GM19467 (cell line): ENCODE results near the gene GAREM1.

Experiments used
- ATAC-seq: cut with Tn5 transposase; IDR thresholded peaks from one replicate; pipeline ENCODE4 v1.9.1; 2021; ENCODE audit warnings: mild to moderate bottlenecking, moderate library complexity; ENCODE audit not compliant: unreplicated experiment

GAREM1 gene

DNA sequence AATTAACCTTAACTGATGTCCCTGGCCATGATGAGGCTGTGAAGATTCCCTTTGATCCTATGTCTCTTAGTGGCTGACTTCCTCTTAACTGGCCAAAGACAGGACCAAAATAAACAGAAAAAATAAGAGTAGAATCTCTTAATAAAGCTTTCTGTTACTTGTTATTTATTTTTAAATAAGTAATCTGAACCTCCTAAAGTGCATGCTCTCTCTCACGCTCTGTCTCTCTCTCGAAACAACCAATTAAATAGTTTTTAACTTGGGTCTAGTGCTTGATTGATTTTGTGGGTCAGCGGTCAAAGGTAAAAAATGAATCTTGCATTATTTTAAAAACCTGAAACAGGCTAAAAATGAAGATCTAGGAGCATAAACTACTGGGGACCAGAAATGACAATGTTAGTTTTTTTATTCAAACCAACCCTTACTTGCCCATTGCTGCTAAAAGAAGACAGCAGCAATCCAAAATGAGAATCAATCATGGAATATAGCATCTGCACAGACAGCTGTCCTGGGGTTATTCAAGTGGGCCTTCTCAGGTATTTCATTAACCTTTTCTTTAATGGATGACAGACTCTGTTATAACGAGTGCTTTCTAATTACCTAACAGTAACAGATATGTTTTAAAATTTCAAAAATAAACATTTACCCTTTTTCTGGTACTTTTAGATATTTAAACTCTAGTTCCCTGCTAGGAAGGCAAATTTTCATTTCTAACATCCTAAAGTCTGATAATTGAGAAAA is 11.2 kb downstream of the GAREM1 start:
- no peak for ATAC-seq

GRCh38 chr18:32455361-32455760 is 15.3 kb downstream of the GAREM1 start:
- no peak for ATAC-seq

GRCh38 chr18:32454593-32454992 is 16.1 kb downstream of the GAREM1 start:
- no peak for ATAC-seq

DNA sequence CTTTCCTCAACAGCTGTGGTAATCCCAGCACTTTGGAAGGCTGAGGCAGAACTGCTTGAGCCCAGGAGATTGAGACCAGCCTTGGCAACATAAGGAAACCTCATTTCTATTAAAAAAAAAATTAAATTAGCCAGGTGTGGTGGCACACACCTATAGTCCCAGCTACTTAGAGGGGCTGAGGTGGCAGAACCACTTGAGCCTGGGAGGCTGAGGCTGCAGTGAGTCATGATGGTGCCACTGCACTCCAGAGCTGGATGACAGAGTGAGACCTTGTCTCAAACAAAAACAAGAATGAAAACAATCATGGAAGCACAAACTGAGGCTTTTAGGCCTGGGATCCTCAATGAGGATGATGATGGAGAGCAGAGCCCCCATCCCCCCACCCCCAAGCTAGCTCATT is 19.8 kb downstream of the GAREM1 start:
- no peak for ATAC-seq

- no peak for ATAC-seq
Measured at GRCh38 chr18:32450026-32450691, 20.5 kb downstream of the GAREM1 start.

DNA sequence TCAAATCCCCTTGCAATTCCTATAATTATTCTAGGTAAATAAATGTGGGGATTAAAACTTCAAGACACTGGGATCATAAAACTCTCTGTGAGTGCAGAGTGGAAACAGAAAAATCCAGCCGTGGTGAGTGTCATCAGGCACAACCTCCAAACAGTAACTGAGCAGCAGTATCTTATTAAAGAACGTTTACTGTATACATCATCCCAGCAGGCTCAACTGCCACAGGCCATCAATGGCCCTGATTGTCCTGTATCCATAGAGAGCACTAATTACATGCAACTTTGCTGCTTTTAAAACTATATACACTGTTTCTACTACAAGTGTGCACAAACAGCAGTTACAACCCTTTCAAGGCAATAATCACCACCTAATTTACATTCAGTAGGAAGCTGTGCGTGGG is 23.9 kb downstream of the GAREM1 start:
- ATAC-seq = no peak

DNA sequence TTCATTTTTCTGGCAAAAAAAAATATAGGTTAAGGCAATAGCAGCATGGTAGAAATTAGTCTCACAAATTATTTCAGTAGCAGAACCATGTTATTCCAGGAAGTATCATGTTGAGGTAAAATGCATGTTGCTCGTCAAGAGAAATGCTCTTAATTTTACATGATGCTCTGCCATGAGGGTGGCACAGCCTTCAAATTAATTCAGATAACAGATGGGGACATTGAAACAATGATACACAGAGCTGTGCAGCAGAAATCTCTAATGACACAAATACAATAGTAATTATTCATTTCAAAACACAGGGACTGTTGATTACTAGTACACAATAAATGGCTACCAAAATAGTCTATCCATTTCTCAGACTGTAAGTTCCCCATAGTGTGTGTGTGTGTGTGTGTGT is 24.8 kb downstream of the GAREM1 start:
- ATAC-seq = no peak

GRCh38 chr18:32443706-32444215 is 26.9 kb downstream of the GAREM1 start:
- ATAC-seq = no peak

GRCh38 chr18:32443033-32443705 is 27.5 kb downstream of the GAREM1 start:
- no peak for ATAC-seq

DNA sequence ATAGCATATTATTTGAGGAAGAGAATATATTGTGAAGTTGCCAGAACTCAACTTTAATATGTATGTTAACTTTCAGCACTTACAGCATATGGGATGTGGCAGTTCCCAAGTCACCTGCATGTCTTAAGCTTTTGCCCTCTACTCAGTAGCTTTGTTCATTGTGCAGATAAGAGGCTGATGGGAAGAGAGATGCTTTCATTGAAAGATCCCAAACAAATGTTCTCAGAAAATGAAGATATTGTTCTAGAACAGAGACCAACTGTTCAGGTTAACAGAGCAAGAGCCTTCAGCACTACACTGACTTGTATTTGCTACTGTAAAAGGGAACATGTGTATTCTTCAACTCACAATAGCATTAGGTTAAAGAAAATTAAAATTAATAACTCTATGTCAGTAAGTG is 28.1 kb downstream of the GAREM1 start:
- ATAC-seq = no peak

- ATAC-seq = no peak
Measured at GRCh38 chr18:32441533-32441932, 29.1 kb downstream of the GAREM1 start.

- ATAC-seq = no peak
Measured at GRCh38 chr18:32440518-32440917, 30.2 kb downstream of the GAREM1 start.

GRCh38 chr18:32439802-32440201 is 30.9 kb downstream of the GAREM1 start:
- ATAC-seq = no peak

GRCh38 chr18:32439241-32439640 is 31.4 kb downstream of the GAREM1 start:
- no peak for ATAC-seq

- ATAC-seq = no peak
Measured at GRCh38 chr18:32438173-32438572, 32.5 kb downstream of the GAREM1 start.

DNA sequence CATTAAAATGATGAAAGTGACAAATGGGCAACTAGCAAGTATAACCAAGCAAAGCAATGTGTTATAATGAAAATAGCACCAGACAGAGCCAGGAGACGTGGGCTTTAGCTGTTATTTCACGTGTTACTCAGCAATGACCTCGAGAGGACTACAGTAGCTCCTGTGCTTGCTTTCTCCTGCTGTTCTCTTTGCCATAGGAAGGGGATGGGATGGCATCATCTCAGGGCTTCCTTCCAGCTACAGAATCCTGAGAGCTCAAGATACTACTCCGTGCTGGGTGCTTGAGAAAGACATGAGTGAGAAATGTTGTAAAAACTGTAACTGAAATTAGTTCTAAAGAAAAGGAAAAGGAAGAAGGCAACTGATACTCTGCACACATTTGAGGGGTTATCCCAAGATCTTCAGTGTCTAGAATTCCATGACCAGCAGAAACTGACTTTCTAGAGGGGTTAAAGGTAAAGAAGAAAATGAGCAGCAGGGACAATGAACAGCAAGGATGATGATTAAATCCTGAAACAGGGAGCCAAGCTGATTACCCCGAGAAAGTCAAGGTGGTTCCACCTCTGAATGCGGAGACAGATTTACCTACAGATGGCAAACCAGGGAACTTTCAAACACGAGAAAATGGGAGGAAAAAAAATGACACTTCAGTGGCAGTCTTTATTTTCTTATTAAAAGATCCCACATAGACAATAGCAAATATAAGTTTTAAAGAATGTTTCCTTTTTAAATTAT is 33.4 kb downstream of the GAREM1 start:
- no peak for ATAC-seq

GRCh38 chr18:32435631-32436500 is 34.8 kb downstream of the GAREM1 start:
- no peak for ATAC-seq

- no peak for ATAC-seq
Measured at GRCh38 chr18:32431753-32432152, 38.9 kb downstream of the GAREM1 start.

DNA sequence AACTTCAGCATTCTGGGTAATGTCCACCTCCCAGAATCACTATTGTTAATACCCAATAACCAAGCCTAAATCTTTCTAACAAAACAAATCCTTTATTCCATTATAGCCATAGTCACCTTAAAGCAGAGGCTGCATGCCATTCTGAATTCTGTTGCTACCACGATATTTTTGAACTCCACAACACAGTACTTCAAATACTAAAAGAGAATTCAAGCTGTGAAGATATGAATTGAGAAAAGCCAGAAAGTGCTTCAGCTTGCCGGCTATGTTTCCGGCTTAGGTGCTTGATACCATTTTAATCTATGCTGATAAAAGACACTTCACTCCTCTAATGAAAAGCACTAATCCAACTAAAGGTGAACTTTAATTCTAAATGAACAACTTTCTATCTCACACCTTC is 41.3 kb downstream of the GAREM1 start:
- ATAC-seq = no peak
